Lung (tissue), 12 donors: ENCODE data around the gene BCAP29. TPM values are rescaled to one million over a fixed set of nuclear protein-coding genes. Genes with fewer than 3 reads are reported as not detected.

Experiments used
- ATAC-seq: fragments of 200-7000 bp; cut with Tn5 transposase; one replicate; pipeline ENCODE4 v1.9.1; 2020; ENCODE audit warnings: moderate number of reproducible peaks; ENCODE audit not compliant: insufficient read depth, low FRiP score
- DNase-seq, 3 donors: peaks; one replicate each; pipeline ENCODE4 v3.0.0-alpha.2; 2013 to 2017
- H3K27ac ChIP-seq, 2 donors: one replicate each; pipeline ENCODE4 v1.5.1; 2013; ENCODE audit warnings: mild to moderate bottlenecking in 2 of 2, moderate library complexity in 2 of 2, control low read depth in 1 of 2, inconsistent platforms in 1 of 2, low read depth in 1 of 2, low read length in 1 of 2
- H3K27me3 ChIP-seq, 3 donors: one replicate each; pipeline ENCODE4 v1.5.1; 2013; ENCODE audit warnings: low read length in 2 of 3; ENCODE audit not compliant: control insufficient read depth in 3 of 3, insufficient read depth in 3 of 3
- H3K36me3 ChIP-seq, 4 donors: one replicate each; pipeline ENCODE4 v1.5.1; 2013; ENCODE audit warnings: low read length in 4 of 4, mild to moderate bottlenecking in 1 of 4, moderate library complexity in 1 of 4; ENCODE audit not compliant: control insufficient read depth in 4 of 4, insufficient read depth in 4 of 4
- H3K4me1 ChIP-seq, 5 donors: one replicate each; pipeline ENCODE4 v1.5.1; 2013; ENCODE audit warnings: low read length in 5 of 5, mild to moderate bottlenecking in 2 of 5, moderate library complexity in 1 of 5; ENCODE audit not compliant: control insufficient read depth in 5 of 5, insufficient read depth in 5 of 5
- H3K4me3 ChIP-seq: one replicate; pipeline ENCODE4 v1.5.1; 2013; ENCODE audit warnings: mild to moderate bottlenecking, control low read depth, moderate library complexity
- H3K9ac ChIP-seq, 2 donors: one replicate each; pipeline ENCODE4 v1.5.1; 2013; ENCODE audit warnings: low read length in 2 of 2, control low read depth in 1 of 2; ENCODE audit not compliant: insufficient read depth in 1 of 2
- H3K9me3 ChIP-seq, 4 donors: one replicate each; pipeline ENCODE4 v1.5.1; 2013; ENCODE audit warnings: low read length in 3 of 4, mild to moderate bottlenecking in 1 of 4, moderate library complexity in 1 of 4; ENCODE audit not compliant: control insufficient read depth in 4 of 4, insufficient read depth in 3 of 4
- CTCF ChIP-seq: IDR thresholded peaks from 2 replicates; pipeline ENCODE4 v1.5.1; 2012; ENCODE audit warnings: mild to moderate bottlenecking; ENCODE audit errors: control extremely low read depth, extremely low read depth
- WGBS, 2 donors: extraction: QIAGEN DNeasy Blood & Tissue Kit; methylation state at CpG; one replicate each; pipeline ENCODE4 v1.1.7; 2013; 5-methylcytosine and 5-hydroxymethylcytosine counted together
- polyA plus RNA-seq, 2 donors: library from polyadenylated mRNA; stranded (reverse); fragments of 200-250 nt; gene quantifications; one replicate each; pipeline ENCODE4 v1.2.1, GENCODE V29; 2013
- total RNA-seq, 2 donors: library from RNA; depleted of rRNA in 1 of 2; stranded (reverse); fragments of >200 nt in 1 of 2; gene quantifications; one replicate each; pipeline ENCODE4 v1.2.1, GENCODE V29; 2014 to 2021
- donor health status: control.
- donor health status: control.
- donor health status: Bipolar disorder and iron deficiency.
- donor health status: healthy.
- donor health status: DM: yes; HTN: yes; CAD: no.

Gene BCAP29
- total and polyA plus RNA-seq, 4 donors = 49.0 to 109 (median 50.4) TPM

GRCh38 chr7:107560898-107561516 is 19.0 kb upstream of the BCAP29 start:
- Histone ChIP-seq H3K27me3 (no peaks in the 10 kb centered on the region), H3K4me1 (peaks cover 0 to 28% (median 0%) of the 10 kb centered on the region in 5 donors), H3K9me3 (no peaks in the 10 kb centered on the region), H3K27ac (no peak overlapping the region), H3K4me3 (no peak overlapping the region), H3K9ac (no peak overlapping the region), H3K36me3 (peaks cover 2 to 5% (median 2%) of the 10 kb centered on the region in 4 donors)
- DNase-seq (no peak), ATAC-seq (no peak)
- TF ChIP-seq CTCF = no peak
- WGBS, 2 donors = 82 to 83% methylated on average over 6 of the region's 6 CpGs

DNA sequence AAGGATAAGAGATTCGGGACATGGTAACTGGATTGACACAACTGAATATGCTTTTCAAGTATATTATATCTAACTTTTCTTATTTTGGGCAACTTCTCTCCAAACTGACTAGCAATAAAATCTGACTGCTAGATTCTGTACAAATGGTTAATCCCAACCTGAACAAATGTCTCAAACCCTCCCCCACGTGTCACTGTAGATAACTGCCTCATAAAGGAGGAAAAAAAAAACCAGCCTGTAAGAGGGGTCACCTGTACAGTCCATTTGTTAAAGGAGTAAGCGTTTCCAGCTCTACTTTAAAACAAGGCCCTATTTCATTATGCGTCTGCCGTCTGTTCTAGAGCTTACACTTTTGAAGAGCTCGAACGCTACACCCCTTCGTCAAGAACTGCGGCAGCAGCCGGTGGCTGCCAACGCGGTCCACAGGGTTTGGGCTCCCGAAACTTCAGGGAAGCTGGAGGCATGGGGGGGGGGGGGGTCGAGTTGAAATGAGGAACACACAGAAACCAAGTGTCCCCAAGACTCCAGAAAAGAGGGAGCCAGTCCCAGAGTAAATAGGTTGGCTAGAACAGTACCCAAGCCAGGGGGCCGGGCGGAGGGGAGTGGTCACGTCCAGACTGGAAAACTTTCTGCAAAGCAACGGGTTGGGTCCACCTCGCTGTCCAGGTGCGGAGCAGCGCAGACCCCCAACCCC is 16.8 kb upstream of the BCAP29 start:
- 4 to 5% methylated on average over 19 to 21 of the region's 21 CpGs for WGBS, 2 donors

GRCh38 chr7:107563775-107564552 is 16.1 kb upstream of the BCAP29 start, which contains the start of the genes COG5 and DUS4L:
Gene COG5, minus strand, starts transcription at chr7:107563920. Its CDS starts 24 bp downstream, at chr7:107563896.
Gene DUS4L, plus strand, starts transcription at chr7:107563971. Its CDS starts 3,100 bp downstream, at chr7:107567071.
- Histone ChIP-seq H3K27ac (peak within 1 kb of the TSS; percentile 93 to 99), H3K27me3 (no peaks in the 10 kb centered on the region), H3K9ac (peak within 1 kb of the TSS; percentile 86 to 96), H3K9me3 (no peaks in the 10 kb centered on the region), H3K4me3 (peak within 1 kb of the TSS; percentile 98), H3K36me3 (peaks cover 0 to 6% (median 0%) of the 10 kb centered on the region in 4 donors), H3K4me1 (peaks cover 0 to 28% (median 0%) of the 10 kb centered on the region in 5 donors)
- ATAC-seq (peak; percentile 92), DNase-seq (peak; percentile 88 to 90 (median 90))
- no peak for TF ChIP-seq CTCF
- 0% methylated on average over 49 to 55 of the region's 55 CpGs for WGBS, 2 donors

More for the DNA sequence above, 16.8 kb upstream of the BCAP29 start:
- Histone ChIP-seq H3K4me3 (peak overlapping the region; percentile 98), H3K9me3 (no peaks in the 10 kb centered on the region), H3K4me1 (peaks cover 0 to 28% (median 0%) of the 10 kb centered on the region in 5 donors), H3K9ac (peak overlapping the region; percentile 86 to 96), H3K27me3 (no peaks in the 10 kb centered on the region), H3K27ac (peak overlapping the region; percentile 93 to 99), H3K36me3 (peaks cover 0 to 6% (median 0%) of the 10 kb centered on the region in 4 donors)
- no peak for DNase-seq
- ATAC-seq = peak; percentile 70
- TF ChIP-seq CTCF = no peak
